CD8-positive, alpha-beta memory T cell (primary cell): ENCODE data around the gene KCNT2. TPM values are rescaled to one million over a fixed set of nuclear protein-coding genes. Genes with fewer than 3 reads are reported as not detected.

Experiments used
- CTCF ChIA-PET: fragments of 350-600 bp; sonication (Branson Sonifier 250); formaldehyde crosslinking; loops from one replicate; lab custom pipeline; 2021; ENCODE audit warnings: antibody characterized with exemption; lab: Charles Lee
- POLR2A ChIA-PET: fragments of 350-600 bp; sonication (Branson Sonifier 250); formaldehyde crosslinking; loops from one replicate; lab custom pipeline; 2021; ENCODE audit warnings: antibody characterized with exemption; lab: Charles Lee
- DNase-seq, 5 donors: peaks; one replicate each; pipeline versions ENCODE4 v3.0.0 to v3.0.0-alpha.2; 2020 to 2022; ENCODE audit warnings: mixed read lengths in 1 of 5
- H3K27ac ChIP-seq: one replicate; pipeline ENCODE4 v1.7.0; 2013; ENCODE audit warnings: low read depth, mild to moderate bottlenecking, low read length, moderate library complexity
- H3K27me3 ChIP-seq: 2 replicates; pipeline ENCODE4 v1.7.0; 2013; ENCODE audit warnings: low read length, mild to moderate bottlenecking; ENCODE audit not compliant: insufficient read depth, poor library complexity, severe bottlenecking
- H3K36me3 ChIP-seq: 2 replicates; pipeline ENCODE4 v1.7.0; 2013; ENCODE audit warnings: mild to moderate bottlenecking, low read length, moderate library complexity; ENCODE audit not compliant: insufficient read depth
- H3K4me1 ChIP-seq: 2 replicates; pipeline ENCODE4 v1.7.0; 2013; ENCODE audit warnings: mild to moderate bottlenecking, low read length, moderate library complexity; ENCODE audit not compliant: insufficient read depth
- H3K4me3 ChIP-seq: 2 replicates; pipeline ENCODE4 v1.7.0; 2013; ENCODE audit warnings: mild to moderate bottlenecking, low read length
- H3K9me3 ChIP-seq: 2 replicates; pipeline ENCODE4 v1.7.0; 2013; ENCODE audit warnings: mild to moderate bottlenecking, low read length
- H3K27ac Mint-ChIP-seq, 8 donors: one replicate each; pipeline ENCODE4 v1.8.0; 2020 to 2021; ENCODE audit warnings: mixed read lengths in 8 of 8, mild to moderate bottlenecking in 6 of 8, inconsistent platforms in 3 of 8, moderate library complexity in 3 of 8
- H3K27me3 Mint-ChIP-seq, 2 donors: one replicate each; pipeline ENCODE4 v1.8.0; 2020 to 2021; ENCODE audit warnings: mixed read lengths in 2 of 2, mild to moderate bottlenecking in 1 of 2, moderate library complexity in 1 of 2
- H3K36me3 Mint-ChIP-seq, 3 donors: one replicate each; pipeline ENCODE4 v1.8.0; 2020 to 2021; ENCODE audit warnings: mixed read lengths in 3 of 3, inconsistent platforms in 1 of 3, mild to moderate bottlenecking in 1 of 3
- H3K4me1 Mint-ChIP-seq, 3 donors: one replicate each; pipeline ENCODE4 v1.8.0; 2020 to 2021; ENCODE audit warnings: mixed read lengths in 3 of 3, inconsistent platforms in 1 of 3, mild to moderate bottlenecking in 1 of 3
- H3K4me3 Mint-ChIP-seq, 7 donors: one replicate each; pipeline ENCODE4 v1.8.0; 2020 to 2021; ENCODE audit warnings: mixed read lengths in 7 of 7, mild to moderate bottlenecking in 6 of 7, moderate library complexity in 4 of 7, inconsistent platforms in 2 of 7
- H3K9me3 Mint-ChIP-seq, 5 donors: one replicate each; pipeline ENCODE4 v1.8.0; 2020 to 2022; ENCODE audit warnings: mixed read lengths in 5 of 5, mild to moderate bottlenecking in 3 of 5, moderate library complexity in 2 of 5, inconsistent platforms in 1 of 5
- polyA plus RNA-seq: library from polyadenylated mRNA; unstranded; fragments of 300-500 nt; fragmentation: Illumina TruSeq; gene quantifications from one replicate; pipeline ENCODE4 v1.2.3, GENCODE V29; 2021
- total RNA-seq, 2 experiments: library from RNA; stranded (reverse); gene quantifications; one replicate each; pipeline ENCODE4 v1.2.3, GENCODE V29; 2021

Gene KCNT2
- total and polyA plus RNA-seq, 3 experiments from 2014 or later, result not detected

DNA sequence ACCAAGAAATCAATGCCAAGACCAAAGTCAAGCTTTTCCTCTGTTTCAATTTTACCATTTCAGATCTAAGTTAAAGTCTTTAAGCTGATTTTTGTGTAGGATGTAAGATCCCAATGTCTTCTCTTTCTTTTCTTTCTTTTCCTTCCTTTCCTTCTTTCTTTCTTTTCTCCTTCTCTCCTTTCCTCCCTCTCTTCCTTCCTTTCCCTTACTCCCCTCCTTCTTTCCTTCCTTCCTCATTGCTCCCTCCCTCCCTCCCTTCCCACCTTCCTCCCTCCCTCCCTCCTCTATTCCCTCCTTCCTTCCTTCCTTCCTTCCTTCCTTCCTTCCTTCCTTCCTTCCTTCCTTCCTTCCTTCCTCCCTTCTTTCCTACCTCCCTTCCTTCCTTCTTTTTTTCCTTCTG is 197.5 kb downstream of the KCNT2 start:
- Histone ChIP-seq H3K27me3 (no peaks in the 10 kb centered on the region), H3K4me1 (no peaks in the 10 kb centered on the region), H3K36me3 (no peaks in the 10 kb centered on the region), H3K27ac (no peak overlapping the region), H3K9me3 (no peaks in the 10 kb centered on the region), H3K4me3 (no peak overlapping the region)
- Mint-ChIP-seq H3K27ac (no peak overlapping the region), H3K9me3 (peaks cover 0 to 3% (median 2%) of the 10 kb centered on the region in 5 donors), H3K36me3 (no peaks in the 10 kb centered on the region), H3K4me1 (no peaks in the 10 kb centered on the region), H3K27me3 (no peaks in the 10 kb centered on the region), H3K4me3 (no peak overlapping the region)
- ChIA-PET POLR2A (no interaction called here), CTCF (no interaction called here)
- no peak for DNase-seq

DNA sequence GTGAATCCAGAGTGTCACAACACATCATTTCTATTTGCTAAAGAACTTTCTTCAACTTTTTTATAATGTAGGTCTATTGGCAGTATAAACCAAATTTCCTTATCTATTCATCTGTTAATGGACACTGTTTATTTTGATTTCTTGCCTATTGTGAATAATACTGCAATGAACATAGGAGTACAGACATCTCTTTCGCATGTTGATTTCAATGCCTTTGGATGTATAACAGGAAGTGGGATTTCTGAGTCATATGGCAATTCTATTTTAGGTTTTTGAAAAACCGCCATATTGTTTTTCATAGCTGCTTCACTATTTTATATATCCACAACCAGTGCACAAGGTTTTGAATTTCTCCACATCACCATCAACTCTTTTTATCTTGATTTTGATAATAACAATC is 198.7 kb downstream of the KCNT2 start:
- Mint-ChIP-seq H3K4me3 (no peak overlapping the region), H3K36me3 (no peaks in the 10 kb centered on the region), H3K4me1 (no peaks in the 10 kb centered on the region), H3K27me3 (no peaks in the 10 kb centered on the region), H3K9me3 (peaks cover 0 to 3% (median 2%) of the 10 kb centered on the region in 5 donors), H3K27ac (no peak overlapping the region)
- POLR2A ChIA-PET, result no interaction called here
- Histone ChIP-seq H3K27me3 (no peaks in the 10 kb centered on the region), H3K4me1 (no peaks in the 10 kb centered on the region), H3K27ac (no peak overlapping the region), H3K4me3 (no peak overlapping the region), H3K36me3 (no peaks in the 10 kb centered on the region), H3K9me3 (no peaks in the 10 kb centered on the region)
- CTCF ChIA-PET, result no interaction called here
- no peak for DNase-seq

DNA sequence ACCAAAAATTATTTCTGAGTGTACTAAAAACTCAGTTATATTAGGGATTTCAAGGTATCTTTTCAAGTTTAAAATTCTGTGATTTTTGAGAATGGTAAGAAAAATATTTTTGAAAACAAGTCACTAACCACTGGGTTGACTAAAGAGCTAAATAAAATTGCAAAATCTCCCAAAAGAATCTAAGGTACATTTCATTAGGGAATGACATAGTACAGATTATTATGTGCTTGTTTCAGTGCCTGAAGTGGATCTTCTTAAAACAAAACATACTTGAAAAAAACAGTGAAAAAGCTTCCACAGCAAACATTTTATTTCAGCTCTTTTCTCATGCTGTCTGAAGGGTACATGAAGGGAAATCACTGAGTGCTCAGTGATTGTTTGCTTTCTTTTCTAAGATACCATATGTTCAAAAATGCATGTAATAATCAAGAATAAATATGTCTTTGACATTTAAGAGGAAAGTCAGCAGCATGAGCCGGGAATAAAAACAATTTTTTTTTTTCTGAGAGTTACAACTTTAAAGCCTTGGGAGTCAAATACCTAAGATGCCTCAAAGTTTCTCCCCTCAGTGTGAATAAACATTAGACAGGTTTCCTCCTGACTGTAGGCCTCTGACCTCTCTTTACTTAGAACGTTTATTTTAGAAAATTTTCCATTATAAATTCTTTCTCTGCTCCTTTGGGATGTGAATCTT is 200.7 kb downstream of the KCNT2 start:
- Histone ChIP-seq H3K27ac (no peak overlapping the region), H3K36me3 (no peaks in the 10 kb centered on the region), H3K27me3 (no peaks in the 10 kb centered on the region), H3K4me1 (no peaks in the 10 kb centered on the region), H3K9me3 (no peaks in the 10 kb centered on the region), H3K4me3 (no peak overlapping the region)
- H3K27ac Mint-ChIP-seq, result no peak overlapping the region
- ChIA-PET CTCF (no interaction called here), POLR2A (no interaction called here)
- no peaks in the 10 kb centered on the region for H3K36me3 Mint-ChIP-seq
- H3K9me3 Mint-ChIP-seq, result peaks cover 0 to 3% (median under 1%) of the 10 kb centered on the region in 5 donors
- no peak overlapping the region for H3K4me3 Mint-ChIP-seq
- H3K27me3 Mint-ChIP-seq, result no peaks in the 10 kb centered on the region
- H3K4me1 Mint-ChIP-seq, result no peaks in the 10 kb centered on the region
- no peak for DNase-seq

DNA sequence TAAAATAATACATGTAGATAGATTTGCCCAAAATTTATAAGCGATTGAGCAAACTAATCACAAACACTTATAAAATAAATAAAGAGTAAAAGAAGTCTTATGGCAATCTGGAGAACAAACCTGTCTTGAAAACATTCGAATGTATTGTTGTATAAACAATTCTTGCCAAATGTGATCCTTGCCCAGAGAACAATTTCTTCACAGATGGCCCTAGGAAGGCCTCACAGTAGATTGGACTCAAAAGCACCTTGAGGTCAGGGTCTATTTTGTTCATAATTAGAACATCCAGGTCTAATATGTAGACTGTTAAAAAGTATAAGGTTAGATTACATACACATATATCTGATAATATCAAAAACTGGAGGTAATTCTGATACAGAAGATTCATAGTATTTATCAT is 202.4 kb downstream of the KCNT2 start:
- Mint-ChIP-seq H3K9me3 (peaks cover 0 to 2% (median 0%) of the 10 kb centered on the region in 5 donors), H3K4me3 (no peak overlapping the region), H3K4me1 (no peaks in the 10 kb centered on the region), H3K27ac (no peak overlapping the region), H3K36me3 (no peaks in the 10 kb centered on the region), H3K27me3 (no peaks in the 10 kb centered on the region)
- H3K4me3 ChIP-seq, result no peak overlapping the region
- H3K36me3 ChIP-seq, result no peaks in the 10 kb centered on the region
- ChIA-PET CTCF (no interaction called here), POLR2A (no interaction called here)
- no peaks in the 10 kb centered on the region for H3K27me3 ChIP-seq
- no peak overlapping the region for H3K27ac ChIP-seq
- H3K9me3 ChIP-seq, result no peaks in the 10 kb centered on the region
- no peak for DNase-seq
- H3K4me1 ChIP-seq, result no peaks in the 10 kb centered on the region

DNA sequence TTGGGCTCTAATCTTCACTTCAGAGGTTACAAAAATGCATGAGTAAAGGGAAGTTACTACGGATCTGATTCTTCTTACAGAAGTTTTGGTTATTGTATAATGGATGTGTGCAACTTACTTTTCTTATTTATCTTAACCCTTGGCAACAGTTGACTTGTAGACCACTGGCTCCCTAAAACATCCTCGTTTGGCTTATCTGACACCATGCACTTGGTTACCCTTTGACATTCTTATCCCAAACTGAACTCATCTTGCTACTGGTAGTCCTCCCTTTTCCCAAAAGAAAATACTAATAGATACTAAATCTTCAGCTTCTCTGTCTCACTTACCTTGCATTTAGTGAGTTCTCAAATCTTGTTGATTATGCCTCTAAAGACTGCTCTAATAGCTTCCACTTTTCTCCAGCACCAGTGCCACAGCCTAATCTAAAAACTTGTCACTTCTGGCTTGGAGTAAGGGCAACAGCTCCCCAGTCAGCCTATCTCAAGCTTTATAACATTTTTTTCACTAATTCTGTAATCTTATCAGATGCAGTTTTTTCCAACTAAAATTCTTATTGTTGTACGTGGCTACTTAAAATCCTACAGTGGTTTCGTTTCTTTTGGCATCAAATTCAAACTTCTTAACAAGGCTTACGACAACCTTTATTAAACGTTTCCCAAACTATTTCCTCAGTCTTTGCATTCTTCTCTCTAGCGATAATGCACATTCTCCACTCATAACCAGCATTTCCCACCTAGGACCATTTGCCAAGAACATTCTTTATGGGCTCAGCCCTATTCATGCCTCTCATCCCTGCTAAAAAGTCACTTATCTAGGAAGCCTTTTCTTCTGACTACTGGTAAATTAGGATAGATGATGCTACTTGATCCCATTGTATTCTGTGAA is 204.2 kb downstream of the KCNT2 start:
- H3K9me3 Mint-ChIP-seq, result peaks cover 0 to 5% (median 0%) of the 10 kb centered on the region in 5 donors
- POLR2A ChIA-PET, result no interaction called here
- H3K4me3 Mint-ChIP-seq, result no peak overlapping the region
- Histone ChIP-seq H3K4me1 (no peaks in the 10 kb centered on the region), H3K27me3 (no peaks in the 10 kb centered on the region), H3K4me3 (no peak overlapping the region), H3K27ac (no peak overlapping the region), H3K9me3 (no peaks in the 10 kb centered on the region), H3K36me3 (no peaks in the 10 kb centered on the region)
- CTCF ChIA-PET, result no interaction called here
- no peak for DNase-seq
- H3K4me1 Mint-ChIP-seq, result no peaks in the 10 kb centered on the region
- no peaks in the 10 kb centered on the region for H3K36me3 Mint-ChIP-seq
- no peaks in the 10 kb centered on the region for H3K27me3 Mint-ChIP-seq
- H3K27ac Mint-ChIP-seq, result no peak overlapping the region

DNA sequence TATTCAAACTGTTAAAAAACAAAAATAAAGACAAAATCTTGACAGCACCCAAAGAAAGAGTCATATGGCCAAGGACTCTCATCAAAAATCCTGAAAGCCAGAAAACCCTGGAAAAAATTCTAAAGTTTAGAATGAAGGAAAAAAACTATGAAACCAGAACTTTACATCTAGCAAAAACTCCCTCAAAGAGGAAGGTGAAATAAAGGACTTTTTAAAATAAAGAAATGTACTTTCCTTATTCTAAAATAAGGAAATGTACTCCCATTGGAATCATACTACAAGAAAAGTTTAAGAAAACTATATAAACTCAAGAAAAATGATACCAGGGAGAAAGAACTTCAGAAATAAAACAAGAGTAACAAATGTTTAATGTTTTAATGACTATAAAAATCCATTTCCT is 206.3 kb downstream of the KCNT2 start:
- no peaks in the 10 kb centered on the region for H3K36me3 ChIP-seq
- Mint-ChIP-seq H3K27me3 (no peaks in the 10 kb centered on the region), H3K36me3 (no peaks in the 10 kb centered on the region), H3K4me1 (no peaks in the 10 kb centered on the region), H3K9me3 (peaks cover 0 to 5% (median 0%) of the 10 kb centered on the region in 5 donors), H3K27ac (no peak overlapping the region), H3K4me3 (no peak overlapping the region)
- no peaks in the 10 kb centered on the region for H3K4me1 ChIP-seq
- CTCF ChIA-PET, result no interaction called here
- no peaks in the 10 kb centered on the region for H3K9me3 ChIP-seq
- H3K27ac ChIP-seq, result no peak overlapping the region
- H3K27me3 ChIP-seq, result no peaks in the 10 kb centered on the region
- no peak overlapping the region for H3K4me3 ChIP-seq
- POLR2A ChIA-PET, result no interaction called here
- DNase-seq, result no peak

DNA sequence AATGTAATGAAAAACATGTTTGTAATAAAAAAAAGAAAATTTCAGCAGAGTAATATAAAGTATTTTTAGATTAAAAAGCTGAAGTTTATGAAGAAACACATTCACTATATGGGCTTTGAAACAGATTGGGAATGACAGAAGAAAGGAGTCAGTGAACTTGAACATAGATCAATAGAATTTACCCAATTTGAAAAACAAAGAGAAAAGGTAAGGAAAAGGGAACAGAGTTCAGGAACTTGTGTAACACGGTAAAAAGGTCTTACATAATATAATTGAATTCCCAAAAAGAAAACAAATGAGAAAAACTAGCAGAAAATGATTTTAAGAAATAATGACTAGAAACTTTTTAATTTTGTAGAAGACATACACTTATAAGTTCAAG is 206.8 kb downstream of the KCNT2 start:
- Mint-ChIP-seq H3K4me1 (no peaks in the 10 kb centered on the region), H3K36me3 (no peaks in the 10 kb centered on the region), H3K27me3 (no peaks in the 10 kb centered on the region), H3K27ac (no peak overlapping the region), H3K4me3 (no peak overlapping the region), H3K9me3 (peaks cover 0 to 5% (median 0%) of the 10 kb centered on the region in 5 donors)
- POLR2A ChIA-PET, result no interaction called here
- Histone ChIP-seq H3K36me3 (no peaks in the 10 kb centered on the region), H3K27ac (no peak overlapping the region), H3K27me3 (no peaks in the 10 kb centered on the region), H3K4me3 (no peak overlapping the region), H3K9me3 (no peaks in the 10 kb centered on the region), H3K4me1 (no peaks in the 10 kb centered on the region)
- CTCF ChIA-PET, result no interaction called here
- no peak for DNase-seq
